GM21737 (cell line): ENCODE results near the gene NGLY1.

ENCODE experiments used
- ATAC-seq: cut with Tn5 transposase; IDR thresholded peaks from one replicate; pipeline ENCODE4 v1.9.1; 2021; ENCODE audit warnings: mild to moderate bottlenecking, moderate library complexity; ENCODE audit not compliant: unreplicated experiment

NGLY1 gene

DNA sequence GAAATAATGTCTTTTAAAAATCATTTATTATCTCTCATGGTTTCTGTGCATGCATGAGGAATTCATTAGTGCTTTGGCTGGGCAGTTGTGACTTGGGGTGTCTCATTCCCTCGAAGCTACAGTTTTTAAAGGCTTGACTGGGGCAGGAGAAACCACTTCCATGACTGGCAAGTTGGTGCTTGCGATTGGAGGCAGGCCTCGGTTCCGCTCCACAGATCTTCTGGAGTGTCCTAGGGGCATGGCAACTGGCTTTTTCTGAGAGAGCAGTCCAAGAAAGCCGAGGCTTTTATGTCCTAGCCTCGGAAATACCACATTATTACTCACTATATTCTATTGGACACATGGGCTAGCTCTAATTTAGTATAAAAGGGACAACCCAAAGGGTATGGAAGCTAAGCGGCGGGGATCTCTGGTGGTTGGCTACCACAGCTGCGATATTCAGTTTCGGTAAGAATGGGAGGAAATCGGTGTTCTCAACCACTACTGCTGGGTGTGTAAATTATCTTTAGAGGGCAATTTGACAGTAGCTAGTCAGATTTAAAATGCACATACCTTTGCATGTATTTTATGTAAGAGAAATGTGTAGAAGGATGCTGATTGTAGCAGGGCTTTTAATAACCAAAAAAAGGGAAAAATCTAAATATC is 69.8 kb downstream of the NGLY1 start:
- ATAC-seq = no peak

DNA sequence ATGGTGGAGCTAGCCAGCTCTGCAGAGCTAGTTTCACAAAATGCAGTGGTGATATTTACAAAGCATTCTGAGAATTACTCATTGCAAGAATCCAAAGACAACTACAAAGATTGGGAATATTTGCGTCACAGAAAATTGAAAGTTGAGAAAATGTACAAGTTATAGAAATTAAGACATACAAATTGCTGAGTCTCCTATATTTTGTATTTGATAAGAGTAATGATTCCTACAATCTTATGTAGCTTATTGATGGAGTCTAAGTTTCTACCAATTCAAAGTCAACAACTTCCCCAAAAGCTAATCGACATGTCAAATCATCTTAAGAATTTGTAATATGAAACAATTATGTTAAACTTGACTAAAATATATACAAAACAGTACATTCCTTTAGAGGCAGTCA is 72.2 kb downstream of the NGLY1 start:
- ATAC-seq = no peak

DNA sequence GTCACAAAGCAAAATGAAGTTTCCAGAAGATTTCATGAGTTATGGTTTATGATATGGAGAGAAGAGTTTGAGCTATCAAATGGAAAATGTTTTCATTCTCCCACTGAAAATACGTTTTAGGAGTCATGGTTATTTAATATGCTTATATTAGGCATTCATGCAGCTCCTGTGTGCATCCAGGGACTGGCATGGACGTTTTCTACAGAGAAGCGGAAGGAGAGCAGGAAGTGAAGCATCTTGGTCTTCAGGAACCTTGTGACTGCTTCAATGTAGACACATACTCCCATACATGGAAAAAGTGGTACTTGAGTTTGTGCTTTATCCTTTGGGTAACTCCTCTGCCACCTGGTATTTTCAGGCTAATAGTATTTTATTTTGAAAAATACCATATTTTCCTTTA is 75.2 kb downstream of the NGLY1 start:
- no peak for ATAC-seq

DNA sequence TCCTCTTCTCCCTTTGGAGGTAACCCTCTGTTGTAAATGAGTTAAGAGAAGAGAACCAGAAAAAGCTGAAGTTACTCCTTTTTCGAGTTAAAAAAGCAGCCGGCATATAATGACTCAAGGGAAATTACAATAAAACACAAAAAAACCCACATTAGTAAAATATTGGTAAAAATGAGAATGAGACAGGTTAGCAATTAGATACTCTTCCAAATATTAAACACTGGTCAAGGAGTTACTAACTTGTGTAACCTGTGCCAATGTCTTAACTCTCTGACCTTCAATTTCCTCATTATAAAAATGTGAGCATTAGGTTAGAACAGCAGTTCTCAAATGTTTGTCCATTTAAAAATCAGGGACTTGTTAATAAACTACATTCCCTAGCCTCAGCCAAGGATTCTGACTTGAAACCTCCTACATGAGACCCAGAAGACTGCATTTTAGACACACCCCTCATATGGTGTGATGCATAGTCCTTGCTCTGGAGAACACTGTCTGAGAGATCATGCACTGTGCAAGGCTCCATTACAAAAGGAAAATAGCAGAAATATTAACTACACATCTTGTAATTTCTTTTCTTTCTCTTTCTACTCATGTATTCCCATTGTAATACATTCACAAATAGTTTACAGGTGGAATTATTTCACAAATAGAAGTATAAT is 75.8 kb downstream of the NGLY1 start:
- ATAC-seq = no peak

DNA sequence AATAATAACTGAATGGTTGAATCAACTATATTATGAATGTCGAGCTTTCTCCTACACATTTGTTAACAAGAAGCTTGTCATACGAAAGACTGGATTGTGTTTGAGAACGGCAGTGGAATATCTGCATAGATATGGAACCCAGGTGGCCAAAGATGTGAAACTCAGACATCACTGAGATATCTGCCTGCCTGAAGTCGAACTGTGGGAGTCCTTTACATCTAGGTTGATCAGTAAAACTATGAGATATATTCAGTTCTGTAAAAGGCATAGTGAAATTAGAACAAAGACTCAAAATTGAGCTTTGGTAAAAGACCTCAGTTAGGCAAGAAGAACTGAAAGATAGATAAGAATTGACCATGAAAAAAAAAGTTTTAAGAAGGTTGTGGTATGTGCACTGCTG is 77.0 kb downstream of the NGLY1 start:
- no peak for ATAC-seq

DNA sequence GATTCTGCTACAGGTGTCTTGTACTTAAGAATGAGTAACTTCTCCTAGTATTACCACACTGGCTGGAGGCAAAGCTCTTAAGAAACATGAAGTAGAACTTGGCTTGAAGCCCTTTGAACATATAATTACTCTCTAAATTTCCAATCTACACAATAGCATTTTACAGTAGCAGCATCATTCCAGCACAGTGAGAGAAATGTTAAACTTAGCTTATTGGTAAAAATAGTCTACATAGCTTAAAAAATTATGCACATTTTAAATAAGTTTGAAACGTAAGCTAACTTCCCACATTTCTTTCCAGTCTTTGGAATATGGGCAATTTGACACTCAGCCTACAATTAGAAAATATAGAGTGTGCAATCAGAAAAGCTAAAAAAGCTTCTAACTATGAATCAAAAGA is 85.7 kb downstream of the NGLY1 start:
- ATAC-seq = no peak

DNA sequence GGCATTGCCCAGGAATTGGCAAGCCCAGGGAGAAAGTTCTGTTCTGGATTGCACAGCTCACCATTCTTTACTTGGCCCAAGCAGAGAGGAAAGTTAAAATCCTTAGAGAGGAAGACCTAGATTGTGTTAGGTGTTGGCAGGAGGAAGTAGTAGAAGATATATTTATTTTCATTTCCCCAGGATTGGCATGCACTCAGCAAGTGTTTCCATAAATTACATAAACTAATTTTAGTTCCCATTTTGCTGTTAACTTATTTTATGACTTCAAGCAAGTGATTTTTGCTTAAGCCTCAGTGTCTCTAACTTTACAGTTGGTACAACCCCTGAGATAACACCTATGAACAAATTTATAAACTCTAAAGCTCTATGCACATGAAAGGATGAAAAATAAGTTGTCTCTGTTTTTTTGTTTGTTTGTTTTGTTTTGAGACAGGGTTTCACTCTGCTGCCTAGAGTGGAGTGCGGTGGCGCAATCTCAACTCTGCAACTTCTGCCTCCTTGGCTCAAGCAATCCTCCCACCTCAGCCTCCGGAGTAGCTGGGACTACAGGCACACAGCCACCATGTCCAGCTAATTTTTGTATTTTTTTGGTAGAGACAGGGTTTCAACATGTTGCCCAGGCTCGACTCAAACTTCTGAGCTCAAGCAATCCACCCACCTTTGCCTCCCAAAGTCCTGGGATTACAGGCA is 87.4 kb downstream of the NGLY1 start:
- no peak for ATAC-seq

DNA sequence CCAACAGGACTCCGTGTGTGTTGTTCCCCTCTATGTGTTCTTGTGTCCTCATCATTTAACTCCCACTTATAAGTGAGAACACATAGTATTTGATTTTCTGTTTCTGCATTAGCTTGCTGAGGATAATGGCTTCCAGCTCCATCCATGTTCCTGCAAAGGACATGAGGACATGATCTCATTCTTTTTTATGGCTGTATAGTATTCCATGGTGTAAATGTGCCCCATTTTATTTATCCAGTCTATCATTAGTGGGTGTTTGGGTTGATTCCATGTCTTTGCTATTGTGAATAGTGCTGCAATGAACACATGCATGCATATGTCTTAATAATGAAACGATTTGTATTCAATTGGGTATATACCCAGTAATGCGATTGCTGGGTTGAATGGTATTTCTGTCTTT is 90.0 kb downstream of the NGLY1 start:
- no peak for ATAC-seq

DNA sequence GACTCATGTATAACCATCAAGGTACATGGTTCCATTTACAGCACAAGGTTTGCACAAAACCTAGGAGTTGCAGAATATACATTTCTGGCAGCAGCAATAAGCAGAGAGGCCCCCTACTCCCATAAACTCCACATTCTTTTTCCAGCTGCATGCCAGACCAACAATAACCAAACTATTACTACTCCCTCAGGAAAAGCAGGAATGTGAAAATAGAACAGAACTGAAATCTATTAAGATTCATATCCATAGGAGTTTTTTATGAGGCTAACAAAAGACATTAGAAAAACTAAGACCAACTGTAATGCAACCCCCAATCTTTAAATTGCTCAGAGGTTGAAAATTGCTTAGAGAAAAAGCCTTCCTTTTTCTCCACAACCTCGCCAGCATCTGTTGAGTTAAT is 90.9 kb downstream of the NGLY1 start:
- ATAC-seq = no peak

DNA sequence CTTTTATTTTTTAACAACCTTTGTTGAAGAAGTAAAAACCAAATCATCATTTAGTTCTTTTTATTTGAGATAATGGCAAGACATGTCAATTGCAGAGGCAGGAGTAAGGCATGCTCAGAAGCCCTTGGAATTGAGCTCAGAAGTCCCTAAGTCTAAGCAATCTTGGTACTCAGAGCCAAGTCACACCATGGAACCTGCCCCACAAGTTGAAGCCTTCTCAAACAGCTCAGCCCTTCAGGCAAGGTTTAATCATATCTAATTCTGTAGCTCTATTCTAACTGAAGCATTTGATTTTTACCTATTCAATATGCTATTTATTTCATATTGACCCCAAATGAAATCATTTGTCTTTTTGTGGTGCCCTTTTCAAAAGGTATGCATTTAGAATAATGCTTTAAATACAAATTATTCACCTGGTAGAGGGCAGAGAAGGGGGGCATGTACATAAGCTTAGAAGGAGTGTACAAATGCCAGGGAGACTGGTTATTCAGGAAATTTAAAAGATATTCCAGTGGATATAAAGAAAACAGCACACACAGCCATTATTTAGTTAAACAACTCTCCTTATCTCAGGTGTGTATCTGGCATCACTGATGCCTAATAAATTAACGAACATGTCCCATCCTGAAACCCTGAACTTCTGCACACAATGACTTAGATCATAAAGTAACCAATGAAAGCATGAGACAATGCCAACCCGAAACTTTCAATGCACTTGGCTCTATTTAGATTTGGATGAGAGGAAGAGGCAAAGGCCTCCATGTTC is 92.3 kb downstream of the NGLY1 start:
- ATAC-seq = no peak

DNA sequence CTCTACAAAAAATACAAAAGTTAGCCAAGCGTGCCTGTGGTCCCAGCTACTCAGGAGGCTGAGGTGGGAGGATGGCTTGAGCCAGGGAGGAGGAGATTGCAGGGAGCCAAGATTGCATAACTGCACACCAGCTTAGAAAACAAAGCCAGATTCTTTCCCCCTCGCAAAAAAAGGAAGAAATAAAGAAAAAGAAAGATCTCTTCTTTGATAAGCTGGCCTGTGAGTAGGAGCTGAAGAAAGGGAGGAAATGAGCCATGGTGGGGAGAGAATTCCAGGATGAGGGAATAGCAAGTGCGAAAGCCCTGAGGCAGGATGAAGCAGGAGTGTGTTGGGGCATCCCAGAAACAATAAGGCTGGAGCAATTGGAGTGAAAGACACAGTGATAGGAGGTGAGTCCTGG is 94.0 kb downstream of the NGLY1 start:
- no peak for ATAC-seq

DNA sequence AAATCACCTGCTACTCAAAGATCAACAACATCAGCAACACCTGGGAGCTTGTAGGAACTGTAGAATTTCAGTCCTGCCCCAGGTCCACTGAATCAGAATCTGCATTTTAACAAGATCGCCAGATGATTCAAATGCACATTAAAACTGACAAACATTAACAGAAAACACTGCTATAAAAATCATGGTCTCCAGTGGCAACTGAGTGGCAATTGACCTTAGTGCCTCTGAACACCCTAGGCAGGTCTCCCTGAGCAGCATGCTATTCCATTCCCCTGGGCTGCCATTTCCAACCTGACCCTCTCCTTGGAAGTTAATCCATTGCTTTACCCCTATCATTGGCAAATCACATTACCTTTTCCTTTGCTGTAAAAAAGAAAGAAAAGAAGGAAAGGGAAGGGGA is 95.5 kb downstream of the NGLY1 start:
- ATAC-seq = no peak

DNA sequence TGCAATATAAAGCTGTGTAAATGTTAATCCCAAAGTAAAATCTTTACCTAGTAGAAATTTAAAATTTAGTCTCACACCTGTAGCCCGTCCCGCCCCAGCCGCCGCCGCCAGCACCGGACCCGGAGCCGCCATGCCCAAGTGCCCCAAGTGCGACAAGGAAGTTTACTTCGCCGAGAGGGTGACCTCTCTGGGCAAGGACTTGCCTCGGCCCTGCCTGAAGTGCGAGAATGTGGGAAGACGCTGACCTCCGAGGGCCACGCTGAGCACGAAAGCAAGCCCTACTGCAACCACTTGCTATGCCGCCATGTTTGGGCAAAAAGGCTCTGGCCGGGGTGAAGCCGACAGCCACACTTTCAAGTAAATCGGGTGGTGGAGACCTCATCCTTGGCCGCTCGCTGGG is 96.5 kb downstream of the NGLY1 start:
- ATAC-seq = no peak

DNA sequence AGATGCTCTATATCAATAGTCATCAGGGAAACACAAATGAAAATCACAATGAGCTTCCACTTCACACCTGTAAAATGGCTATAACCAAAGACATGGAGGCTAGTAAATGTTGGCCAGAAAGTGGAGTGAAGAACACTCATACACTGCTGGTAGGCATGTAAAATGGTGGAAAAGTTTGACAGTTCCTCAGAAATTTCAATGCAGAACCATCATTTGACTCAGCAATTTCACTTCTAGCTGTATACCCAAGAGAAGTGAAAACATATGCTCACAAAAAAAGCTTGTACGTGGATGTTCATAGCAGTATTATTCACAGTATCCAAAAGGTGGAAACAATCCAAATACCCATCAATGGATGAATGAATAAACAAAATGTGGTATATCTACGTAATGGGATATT is 99.4 kb downstream of the NGLY1 start:
- ATAC-seq = no peak

DNA sequence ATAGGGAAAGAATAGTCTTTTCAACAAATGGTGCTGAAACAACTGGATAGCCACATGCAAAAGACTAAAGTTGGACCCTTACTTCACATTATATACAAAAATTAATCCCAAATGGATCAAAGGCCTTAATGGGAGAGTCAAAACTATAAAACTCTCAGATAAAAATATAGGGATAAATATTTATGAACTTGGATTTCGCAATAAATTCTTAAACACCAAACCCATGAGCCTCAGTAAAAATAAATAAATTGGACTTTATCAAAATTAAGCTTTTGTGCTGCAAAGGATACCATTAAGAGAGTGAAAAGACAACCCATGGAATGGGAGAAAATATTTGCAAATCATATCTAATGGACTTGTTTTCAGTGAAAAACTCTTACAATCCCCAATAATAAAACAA is 99.8 kb downstream of the NGLY1 start:
- no peak for ATAC-seq

DNA sequence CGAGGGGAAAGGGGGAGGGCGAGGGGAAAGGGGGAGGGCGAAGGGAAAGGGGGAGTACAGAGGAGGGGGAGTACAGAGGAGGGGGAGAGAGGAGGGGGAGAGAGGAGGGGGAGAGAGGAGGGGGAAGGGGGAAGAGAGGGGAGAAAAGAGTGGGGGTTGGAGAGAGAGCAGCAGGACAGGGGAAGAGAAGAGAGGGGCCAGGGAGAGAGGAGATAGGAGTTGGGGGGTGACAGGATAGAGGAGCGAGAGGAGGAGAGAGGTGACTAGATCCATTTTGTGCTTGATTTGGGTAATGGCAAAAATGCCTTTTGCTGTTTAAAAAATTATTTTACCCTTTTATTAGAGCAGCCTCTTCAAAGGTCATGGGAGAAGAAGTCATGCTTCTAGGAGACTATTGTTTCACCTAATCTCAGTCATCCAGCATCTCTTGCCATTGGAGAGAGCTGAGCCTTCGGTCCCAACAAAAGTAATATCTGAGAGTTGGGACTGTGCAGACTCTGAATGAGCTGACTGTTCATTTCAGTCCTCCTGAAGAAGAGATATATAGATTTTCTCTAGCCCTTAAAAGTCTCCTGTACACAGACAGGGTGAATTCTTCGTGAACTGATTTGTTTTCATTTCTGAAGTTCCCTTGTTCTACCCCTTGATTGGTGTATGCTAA is 103.5 kb downstream of the NGLY1 start:
- no peak for ATAC-seq

DNA sequence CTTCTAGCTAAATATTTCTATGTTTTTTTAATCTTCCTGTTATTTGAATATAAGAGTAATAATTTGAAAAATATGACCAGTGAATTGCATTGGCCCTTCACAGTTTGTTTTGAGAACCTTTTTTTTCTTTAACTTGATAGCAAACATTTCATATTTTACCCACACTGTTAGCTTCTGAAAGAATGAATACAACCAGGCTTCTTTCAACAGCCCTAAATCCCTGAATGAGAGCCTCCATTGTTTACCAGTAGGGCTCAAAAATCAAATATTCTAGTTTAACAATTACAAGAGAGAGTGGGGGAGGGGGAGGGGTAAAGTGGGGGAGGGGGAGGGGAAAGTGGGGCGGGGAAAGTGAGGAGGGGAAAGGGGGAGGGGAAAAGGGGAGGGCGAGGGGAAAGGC is 104.1 kb downstream of the NGLY1 start:
- no peak for ATAC-seq

DNA sequence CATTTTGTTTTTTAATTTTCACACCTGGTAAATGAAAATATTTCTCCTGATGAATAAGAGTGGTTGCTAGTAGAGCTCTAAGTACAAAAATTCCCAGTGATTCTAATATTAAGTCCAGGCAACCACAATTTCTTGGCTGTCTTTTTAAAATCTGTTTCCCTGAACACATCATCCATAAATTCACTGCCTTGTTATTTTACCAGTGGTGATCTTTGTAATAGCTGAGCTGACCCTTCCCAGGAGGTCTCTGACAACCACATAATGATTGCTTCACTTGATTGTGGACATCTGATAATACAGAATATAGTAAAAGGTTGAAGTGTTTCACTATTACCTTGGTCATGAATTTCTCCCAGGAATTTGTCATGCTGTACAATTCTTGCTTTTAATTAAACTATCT is 104.7 kb downstream of the NGLY1 start:
- ATAC-seq = no peak

DNA sequence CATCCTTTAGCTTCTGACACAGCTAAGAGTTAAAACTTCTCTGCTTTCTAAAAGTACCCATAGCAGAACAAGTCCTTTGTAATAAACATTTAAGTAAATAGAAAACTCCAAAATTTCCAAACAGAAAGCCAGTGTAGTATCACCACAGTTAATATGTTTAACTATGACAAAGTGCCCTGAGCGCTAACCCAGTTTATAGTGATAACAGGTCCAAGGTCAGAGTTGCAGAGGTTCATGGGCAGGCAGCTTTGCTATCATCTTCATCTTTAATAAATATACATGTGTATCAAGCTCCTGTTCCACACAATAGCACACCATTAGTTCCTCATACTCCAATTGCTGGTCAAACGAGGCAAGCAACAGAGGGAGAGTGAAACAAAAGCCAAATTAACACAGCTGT is 106.1 kb downstream of the NGLY1 start:
- ATAC-seq = no peak

DNA sequence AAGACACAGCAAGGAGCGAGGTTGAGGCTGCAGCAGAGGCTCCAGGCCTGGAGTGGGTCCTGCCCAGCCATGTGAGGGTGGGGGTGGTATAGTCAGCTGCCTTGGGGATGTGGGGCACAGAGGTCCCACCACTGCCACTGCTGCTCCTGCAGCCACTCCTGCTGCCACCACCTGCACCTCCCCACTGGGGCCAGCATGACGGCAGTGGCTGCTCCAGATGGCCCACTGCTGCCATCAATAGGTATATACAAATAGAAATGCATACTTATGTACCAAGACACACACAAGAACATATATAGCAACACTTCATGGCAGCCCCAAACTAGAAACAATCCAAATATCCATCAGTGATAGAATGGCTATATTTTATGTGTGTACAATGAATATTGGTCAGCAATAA is 108.6 kb downstream of the NGLY1 start:
- ATAC-seq = no peak

DNA sequence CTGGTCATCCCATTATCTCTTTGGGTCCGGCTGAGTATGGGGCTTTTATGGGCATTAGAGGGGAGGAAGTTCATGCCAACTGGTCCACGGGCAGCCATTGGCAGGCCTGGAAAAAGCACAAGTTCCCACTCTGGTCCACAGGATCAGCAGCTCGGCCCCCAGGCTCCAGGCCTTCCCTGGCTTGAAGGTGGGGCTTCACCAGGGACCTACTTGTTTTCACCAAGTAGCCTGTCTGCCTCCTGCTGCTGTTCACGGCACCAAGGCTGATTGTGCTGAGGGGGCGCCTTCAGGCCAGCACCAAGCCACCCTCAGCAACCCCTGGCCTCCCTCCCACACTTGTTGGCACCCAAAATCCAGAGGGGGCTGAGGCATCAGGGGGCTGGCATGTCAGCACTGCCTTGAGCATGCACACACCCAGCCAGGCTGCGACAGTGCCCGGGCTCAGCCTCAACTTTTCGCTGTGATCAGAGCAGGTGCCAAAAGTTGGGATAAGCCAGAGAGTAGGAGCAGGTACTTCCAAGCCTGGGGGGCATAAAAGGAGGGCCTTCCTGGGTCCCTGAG is 109.4 kb downstream of the NGLY1 start:
- ATAC-seq = no peak
